Activated gamma-delta T cell treated with anti-CD3 and anti-CD28 coated beads, Interleukin-2, amount 50 U/mL, for 16 hours (primary cell): ENCODE results near the gene TXNRD2.
A peak's percentile ranks its signal among the peaks of the same experiment; 100 is the strongest.

Source experiments
- DNase-seq: peaks from one replicate; pipeline ENCODE4 v3.0.0-alpha.2; 2020; ENCODE audit warnings: low read depth

Gene TXNRD2

DNA sequence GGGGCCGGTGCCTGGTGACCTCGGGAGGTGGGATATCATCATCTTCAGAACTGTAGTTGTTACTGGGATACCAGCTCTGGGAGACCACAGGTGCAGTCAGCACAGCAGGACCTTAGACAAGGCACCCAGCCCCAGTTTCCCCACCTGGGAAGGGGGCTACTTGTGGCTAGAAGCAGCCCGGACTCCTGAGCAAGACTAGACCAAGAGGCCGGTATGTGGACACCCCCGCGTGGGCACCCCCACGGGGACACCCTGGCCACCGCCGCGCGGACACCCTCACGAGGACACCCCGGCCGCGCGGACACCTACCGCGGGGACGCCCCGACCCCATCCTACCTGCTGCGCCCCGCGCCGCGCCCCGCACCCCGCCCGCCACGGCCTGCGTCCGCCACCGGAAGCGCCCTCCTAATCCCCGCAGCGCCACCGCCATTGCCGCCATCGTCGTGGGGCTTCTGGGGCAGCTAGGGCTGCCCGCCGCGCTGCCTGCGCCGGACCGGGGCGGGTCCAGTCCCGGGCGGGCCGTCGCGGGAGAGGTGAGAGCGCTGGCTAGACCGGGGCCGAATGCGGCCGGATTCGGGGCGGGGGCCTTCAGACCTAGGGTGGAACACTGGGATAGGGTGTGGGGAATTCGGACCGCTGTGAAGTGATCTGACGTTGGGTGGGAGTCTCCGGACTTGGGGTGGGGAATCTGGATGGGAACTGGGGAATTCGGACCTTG lies at the start of gene TXNRD2, which contains the start of gene COMT:
Gene TXNRD2, minus strand, starts transcription at position 454 of the 718 bp plus-strand sequence. Its CDS starts 15 bp downstream, at position 439.
Gene COMT, plus strand, starts transcription at position 408 of the 718 bp plus-strand sequence. CDS start 20,755 bp downstream, outside the sequence.
- DNase-seq = peak; percentile 53

DNA sequence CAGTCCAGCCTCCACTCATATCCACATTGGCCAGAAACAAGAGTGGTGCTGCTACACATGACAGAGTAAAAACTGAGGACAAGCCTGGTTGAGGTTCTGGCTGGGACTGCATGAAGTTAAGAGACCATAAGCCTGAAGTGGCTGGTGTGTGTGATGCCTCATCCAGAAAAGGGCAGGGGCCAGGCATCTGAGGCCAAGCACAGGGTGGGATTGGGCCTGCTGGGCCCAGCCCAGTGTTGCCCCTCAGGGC lies 49.7 kb upstream of the TXNRD2 start:
- no peak for DNase-seq

DNA sequence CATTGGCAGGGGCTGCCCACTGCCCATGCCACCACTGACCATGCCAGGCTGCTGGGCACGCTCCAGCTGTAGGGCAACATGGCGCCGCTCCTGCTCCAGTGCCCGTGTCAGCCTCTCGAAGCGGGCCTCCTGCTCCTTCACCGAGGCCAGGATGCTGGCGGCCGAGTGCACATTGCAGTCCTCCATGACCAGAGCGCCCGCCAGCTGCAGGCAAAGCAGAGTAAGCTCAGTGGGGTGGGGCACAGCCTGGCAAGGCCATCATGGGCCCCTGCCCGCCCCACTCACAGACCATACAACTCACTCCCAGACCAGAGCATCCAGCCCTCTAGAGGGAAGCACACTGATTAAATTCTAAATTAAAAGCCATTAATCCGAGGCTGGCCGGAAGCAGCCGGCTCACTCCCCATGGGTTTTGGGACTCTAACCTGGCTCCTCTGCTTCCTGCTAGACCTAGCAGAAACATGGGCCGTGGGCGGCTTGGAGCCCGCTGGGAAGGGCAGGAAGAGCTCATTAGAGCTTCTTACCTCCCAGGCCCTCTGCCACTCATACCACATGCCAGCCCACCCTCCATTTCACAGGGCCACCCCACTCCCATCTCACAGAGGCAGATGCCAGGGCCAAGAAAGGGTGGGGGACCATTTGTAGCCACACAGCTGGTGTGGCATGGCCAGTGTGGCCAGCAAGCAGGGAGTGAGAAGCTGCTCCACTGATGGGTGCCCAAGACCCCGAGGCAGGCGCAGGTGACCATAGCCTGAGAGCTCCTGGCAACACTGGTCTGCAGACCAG lies 49.2 kb upstream of the TXNRD2 start:
- DNase-seq = no peak

DNA sequence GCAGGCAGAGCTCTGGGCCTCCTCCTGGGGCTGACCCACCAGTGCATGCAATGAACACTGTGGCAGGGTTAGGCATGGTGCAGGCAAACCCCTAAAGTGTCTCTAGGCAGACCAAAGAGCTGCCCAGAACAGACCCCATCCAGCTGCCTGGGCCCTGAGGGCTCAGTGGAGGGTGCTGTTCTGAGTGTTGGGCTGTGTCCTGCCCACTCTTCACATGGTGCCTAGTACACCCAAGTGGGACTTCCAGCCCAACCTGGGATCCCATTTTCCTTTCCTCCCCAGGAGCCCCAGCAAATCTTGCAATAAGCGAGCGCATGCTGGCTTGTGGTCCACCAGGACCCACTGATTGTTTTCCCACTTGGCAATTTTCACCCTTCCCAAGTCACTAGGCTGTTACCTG lies 48.6 kb upstream of the TXNRD2 start:
- no peak for DNase-seq

DNA sequence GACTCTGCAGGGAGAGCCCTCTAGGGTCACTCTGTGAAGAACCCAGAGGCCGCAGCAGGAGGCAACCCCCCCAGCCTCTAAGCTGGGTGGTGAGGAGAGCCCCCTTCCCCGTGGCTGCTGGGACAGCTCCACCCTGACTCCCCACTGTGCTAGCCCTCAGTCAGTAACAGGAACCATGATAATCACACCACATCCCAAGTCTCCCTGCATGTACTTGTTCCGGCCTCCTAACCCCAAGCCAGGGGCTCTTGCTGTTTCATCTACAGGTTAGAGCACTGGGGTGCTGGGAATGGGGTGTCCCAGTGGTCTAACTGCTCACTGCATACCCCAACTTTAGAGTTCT lies 48.1 kb upstream of the TXNRD2 start:
- DNase-seq = no peak

DNA sequence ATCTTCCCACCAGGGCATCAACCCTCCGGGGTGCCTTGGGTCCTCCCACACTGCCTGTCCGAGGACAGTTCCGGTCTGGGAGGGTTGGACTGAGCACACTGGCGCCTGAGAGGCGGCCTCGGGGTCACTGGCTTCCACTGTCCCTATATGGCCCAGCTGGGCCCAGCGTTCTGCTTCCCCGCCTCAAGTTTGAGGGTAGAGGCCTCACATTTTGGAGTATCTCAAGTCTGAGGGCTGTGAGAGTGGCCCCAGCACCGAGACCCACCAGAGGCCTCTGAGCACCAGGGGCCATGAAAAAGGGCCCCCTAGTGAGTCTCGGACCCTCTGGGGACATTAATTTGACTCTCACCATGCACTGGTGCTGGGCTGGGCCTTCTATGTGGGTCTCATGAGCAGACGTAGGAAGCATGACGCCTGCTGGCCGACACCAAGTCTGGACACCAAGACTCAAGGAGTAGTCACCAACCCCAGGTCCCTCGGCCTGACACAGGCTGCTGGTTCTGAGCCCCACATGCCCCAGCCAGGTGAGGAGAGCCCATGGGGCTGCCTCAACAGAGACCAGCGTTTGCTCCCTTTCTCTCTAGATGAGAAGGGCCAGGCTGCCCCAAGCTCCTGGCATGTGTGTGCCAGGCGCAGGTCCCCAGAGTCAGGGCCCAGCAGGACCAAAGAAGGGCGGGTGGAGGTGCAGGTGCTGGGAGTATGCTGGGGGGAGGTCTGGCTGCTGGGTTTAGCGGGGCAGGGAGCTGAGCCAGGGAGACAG lies 47.5 kb upstream of the TXNRD2 start:
- no peak for DNase-seq

DNA sequence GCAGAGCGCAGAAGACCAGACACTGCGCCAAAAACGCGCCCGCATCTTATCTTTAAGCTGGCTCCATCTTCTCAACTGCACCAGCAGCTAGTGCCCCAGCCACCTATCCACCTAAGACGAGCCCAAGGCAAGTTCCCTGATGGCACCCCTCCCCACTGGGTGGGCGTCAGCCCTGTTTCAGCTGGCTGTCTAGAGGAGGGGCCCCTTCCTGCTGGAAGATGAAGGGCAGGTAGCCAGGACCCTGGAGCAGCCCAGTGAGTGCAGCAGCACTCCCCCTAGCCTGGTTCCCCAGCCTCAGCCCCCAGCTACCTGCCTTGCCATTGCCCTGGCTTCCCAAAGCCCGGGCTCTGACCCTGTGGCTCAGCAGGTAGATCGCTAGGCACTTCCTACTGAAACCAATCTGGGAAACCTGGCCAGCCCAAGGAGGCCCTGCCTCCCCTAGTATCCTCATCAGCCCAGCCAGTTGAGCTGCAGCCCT lies 46.8 kb upstream of the TXNRD2 start:
- no peak for DNase-seq

DNA sequence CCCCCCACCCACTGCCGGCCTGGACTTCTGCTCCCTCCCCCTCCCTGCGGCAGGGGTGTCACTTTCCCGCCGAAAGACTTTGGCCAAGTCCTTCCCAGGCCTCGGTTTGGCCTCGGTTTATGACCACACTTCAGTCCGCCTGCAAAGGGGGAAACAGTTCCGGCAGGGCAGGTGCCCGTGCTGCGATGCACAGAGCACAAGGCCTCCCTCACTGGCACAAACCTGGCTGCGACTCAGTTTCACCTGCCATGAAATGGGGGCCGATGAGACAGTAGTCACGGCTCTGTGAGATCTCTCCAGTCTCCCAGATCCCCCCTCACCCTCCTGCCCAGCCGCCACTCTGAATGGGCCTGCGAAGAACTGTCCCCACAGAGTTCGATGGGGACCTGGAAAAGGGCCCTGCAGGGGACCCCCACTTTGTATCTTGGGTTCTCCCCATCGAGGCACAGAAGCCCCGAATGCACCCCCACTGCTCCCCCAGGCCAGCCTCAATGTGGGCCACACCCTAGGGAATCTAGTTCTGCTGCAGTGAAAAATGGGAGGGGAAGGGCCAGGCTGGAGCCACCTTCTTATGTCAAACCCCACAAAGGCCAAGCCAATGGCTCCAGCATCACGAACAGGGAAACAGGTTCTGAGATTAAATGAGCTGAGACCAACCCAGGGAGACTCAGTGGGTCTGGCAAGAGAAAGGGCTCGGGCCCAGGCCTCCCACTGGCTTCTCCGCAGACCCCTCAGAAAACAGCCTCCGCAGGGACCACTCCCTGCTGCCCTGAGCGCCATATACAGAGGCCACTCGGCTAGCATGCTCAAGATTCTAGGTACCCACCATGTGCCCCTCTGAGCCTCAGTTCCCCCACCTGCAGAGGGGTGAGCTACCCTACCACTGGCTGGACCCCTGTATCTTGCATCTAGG lies 46.0 kb upstream of the TXNRD2 start:
- DNase-seq = no peak

DNA sequence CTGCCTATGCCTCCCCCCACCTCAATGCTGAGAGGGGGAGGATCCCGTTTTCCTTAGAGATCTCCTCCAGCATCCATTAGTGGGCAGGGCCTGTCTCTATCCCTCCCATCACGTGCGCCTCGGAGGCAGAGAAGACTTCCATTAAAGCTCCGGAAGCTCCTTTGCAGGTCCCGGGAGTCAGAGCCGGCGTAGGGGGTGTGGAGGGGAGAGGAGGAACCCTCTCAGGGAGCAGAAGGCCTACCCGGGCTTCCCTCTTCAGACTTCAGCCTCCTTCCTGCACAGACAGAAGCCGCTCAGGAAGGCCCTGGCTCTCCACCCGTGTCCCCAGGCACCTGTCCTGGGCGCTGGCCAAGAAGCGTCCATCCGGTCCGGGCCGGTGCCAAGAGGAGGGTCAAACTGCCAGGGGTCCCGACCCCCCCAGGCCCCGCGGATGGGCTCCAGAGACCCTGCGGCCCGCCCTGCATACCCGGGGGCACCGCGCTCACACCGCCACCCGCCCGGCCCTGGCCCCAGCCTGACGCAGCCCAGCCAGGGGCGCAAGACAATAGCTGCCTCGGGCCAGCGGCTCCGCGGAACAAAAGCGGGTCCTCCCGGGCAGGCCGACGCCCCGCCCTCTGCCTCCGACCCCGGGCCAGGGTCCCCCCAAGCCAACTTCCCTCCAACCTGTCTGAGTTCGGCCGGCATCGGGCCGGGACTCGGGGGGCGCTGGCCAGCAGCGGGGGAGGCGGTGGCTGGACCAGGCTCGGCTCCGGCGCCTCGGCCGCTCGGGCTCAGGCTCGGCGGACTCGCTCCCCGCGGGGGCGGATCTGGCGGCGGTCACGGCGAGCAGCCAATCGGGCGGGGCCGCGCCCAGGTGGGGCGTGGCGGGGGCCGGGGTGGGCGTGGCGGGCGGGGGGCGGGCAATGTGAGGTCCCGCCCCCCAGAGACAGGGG lies 45.1 kb upstream of the TXNRD2 start:
- peak; percentile 28 for DNase-seq

DNA sequence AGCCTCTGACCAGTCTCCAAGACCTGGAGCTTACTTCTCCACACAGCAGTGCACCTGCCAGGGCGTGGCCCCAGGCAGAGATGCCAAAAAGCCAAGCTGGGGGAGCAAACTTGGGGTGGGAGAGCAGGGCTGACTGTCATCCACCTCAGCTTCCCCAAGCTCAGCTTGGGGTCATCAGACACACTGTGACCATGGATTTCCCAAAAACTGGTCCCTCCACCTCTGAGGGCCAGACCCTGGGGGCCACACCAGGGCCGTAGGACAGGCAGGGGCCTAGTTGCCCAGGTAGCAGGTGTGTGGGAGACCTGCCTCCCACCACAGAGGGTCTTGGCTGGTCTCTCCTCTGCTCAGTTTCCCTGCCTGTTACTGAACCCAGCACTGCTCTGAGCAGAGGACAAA lies 44.4 kb upstream of the TXNRD2 start:
- no peak for DNase-seq

DNA sequence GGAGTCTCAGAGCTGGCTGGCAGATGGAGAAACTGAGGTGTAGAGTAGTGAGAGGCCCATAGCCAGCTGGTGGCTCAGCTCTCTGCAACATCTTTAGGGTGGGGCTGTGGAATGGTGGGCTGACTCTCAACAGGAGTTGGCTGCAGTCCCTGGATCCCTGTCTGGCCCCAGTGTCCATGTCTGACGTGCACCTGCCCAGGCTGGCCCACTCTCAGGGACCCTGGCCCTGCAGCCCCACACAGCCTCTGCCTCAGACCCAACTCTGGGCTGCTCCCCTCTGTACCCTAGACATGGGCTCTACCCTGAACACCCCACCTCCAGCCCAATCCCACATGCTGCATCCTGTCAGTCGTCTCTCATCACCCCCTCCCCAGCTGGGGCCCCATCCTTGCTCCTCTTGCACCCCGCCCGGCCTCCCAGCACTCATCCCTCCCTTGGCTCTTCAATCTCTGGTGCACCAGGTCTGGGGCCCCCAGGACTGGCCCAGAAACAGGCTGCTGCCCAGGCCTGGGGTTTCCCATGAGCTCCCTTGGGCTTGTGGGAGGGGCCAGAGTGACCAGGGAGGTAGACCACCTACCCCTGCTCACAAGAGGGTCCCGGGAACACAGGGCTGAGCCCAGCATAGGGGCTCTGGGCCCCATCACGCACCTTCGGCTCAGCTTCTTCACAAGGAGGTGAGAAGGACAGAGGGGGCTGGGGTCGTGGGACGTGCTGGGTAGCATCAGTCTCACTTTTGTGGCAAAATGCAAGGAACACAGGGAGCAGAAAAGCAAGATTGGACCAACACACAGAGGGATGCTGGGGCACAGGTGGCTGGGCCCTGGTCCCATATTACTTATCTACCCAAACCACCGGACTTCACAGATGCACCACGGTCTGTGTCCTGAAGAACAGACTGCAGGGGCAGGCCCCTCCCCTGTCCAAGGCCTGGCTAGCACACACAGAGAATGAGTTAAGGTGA lies 43.5 kb upstream of the TXNRD2 start:
- no peak for DNase-seq

DNA sequence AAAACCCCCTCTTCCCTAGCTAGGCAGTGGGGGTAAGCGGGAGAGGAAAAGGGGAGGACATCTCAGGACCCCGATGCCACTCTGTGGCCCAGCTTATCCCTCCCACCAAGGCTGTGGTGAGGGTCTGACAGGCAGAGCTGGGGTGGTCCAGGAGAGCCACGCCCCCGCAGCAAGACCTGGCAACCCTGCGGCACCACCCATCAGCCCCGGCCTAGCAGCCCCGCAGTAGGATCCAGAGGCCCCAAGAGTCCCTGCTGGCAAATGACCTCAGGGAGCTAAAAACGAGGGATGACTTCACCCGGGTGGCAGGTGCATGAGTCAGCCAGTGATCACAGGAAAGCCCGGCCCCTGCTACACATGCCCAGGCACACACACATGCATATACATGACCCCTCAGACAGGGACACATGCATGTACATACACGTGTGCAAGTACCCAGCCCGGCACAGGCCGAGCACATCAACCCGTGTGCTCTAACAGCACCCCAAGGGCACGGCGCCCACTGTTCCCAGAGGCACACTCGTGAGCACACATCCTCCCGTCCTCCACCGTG lies 42.7 kb upstream of the TXNRD2 start:
- DNase-seq = no peak

DNA sequence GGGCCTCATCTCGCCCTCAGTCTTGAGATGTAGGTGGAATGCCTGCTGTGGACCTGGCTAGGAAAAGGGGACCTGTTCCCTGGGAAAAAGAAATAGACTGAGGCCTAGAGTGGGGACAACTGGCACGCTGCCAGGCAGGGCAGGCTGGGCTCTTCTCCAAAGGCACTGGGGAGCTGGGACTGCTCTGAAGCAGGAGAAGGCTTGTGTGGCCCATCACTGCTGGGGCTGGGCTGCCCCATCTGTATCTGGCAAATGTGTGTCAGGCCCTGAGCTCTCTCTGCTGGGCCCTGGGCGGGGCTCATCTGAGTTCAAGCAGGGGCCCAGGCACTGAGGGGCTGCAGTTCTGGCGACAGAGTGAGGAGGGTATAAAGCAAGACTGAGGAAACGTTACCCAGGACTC lies 42.1 kb upstream of the TXNRD2 start:
- DNase-seq = no peak

DNA sequence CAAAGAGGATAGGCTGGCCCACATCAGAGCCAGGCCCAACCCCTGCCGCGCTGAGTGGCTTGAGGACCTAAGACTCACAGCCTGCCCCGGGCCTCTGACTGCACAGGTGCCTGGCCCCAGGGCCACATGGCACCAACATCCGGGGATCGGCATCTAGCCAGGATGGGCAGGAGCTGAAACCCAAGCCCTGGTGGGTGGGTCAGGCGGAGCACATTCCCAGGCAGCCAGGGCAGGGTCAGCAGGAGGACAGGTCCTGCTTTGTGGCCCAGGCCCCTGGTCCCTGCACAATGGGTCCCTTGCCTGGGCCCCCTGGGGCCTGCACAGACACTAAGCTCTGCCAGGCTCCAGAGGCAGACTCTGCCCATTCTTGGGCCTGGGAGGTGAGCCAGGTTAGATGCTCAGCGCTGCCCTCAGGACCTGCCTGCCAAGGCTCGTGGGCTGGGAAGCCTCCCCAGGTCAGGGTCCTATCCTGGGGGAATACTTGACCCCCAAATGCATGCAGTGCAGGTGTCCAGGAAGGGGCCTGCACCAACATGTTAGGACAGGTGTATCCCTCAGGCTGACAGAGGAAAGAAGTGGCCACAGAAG lies 41.5 kb upstream of the TXNRD2 start:
- DNase-seq = no peak

DNA sequence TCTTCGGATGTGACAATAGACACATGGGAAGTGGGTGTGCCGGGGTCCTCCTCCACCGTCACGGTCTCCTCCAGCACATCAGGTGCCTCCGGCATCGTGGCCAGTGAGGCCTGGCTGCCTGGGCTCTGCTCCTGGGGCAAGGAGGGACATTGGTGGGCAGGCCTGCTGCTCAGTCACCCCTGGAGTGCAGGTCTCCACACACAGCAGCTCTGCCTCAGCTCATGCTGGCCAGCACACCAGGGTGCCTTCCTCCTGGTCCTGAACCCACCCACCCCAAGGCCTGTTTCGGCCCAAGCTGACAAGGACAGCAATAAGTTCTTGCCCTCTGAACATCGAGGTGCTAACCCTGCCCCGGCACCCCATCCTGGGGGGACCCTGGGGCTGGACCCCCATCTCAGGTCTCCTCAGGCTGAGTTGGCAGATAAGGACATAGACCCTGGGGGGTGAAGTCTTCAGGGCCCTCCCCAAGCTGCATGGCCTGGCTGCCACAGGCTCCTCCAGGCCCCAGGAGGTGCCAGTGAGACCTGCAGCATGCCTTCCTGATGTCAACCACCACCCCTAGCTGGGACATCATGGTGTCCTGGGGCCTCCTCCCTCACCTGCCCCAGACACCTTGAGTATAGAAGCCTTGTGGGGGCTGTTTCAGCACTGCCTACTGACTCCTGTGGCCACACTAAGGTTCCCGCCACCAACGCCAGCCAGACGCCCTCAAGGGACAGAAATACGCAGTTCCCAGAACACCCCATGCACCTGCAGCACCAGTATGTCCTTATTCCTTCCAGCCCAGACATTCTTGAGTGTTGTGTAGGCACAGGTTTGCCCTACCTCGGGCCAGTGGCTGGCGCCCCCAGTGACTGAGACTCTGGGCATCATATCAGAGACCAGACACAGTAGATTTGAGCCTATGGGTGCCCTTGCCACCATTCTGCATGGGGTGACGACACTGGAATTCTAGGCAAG lies 40.6 kb upstream of the TXNRD2 start:
- DNase-seq = no peak

DNA sequence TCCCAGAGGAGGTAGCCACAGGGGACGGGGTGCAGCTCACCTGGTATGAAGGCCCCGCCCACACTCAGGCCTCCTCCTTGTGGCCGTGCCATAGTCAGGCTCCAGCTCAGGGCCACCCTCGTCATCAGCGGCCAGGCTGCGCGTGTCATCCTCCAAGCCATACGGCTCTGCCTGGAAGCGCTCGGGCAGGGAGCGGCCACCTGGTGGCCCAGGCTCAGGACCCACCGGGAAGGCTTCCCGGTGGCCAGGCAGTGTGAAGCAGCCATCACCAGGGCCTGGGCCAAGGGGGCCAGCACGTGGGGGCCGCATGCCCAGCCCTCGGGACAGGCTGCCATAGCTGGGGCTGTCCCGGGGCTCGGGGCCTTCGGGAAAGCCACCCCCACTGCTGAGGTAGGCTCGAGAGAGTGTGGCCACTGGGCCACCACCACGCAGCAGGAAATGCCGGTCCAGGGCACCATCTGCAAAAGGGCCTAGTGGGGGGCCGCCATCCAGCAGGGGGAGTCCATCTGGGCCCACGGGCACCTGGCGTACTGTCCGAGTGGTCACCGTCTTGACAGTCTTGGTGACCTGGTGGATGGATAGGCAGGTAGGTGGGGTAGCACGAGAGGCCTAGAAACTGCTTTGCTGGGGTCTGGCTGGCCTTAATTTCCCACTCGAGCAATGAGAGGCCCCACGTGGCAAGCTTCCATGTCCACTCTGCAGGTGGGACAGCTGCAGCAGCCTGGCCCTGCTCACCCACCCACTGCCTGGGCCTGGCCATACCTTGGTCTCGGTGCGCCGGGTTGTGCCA lies 39.7 kb upstream of the TXNRD2 start:
- DNase-seq = no peak

DNA sequence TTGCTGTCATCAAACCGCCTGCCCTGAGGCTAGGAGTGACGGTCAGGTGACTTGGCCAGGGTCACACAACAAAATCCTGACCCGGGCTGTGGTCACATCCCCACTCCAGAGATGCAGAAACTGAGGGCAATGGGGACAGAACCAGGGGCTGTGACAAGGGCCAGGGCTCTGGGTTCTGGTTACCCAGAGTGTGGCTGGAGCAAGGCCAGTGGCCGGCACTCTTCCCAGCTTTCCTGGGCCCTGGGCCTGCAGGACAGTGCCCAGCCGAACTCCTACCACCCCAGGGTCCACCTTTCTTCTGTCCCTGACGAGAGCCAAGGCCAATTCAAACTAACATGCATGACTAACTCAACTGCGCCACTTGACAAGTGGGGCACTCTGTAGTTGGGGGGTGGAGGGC lies 39.1 kb upstream of the TXNRD2 start:
- DNase-seq = no peak
